Testis (tissue), 2 donors: Measurements from ENCODE around the gene VDAC2.

ENCODE experiments used
- CTCF ChIP-seq, 3 experiments: fragments of 450-650 bp in 2 of 3; fragments of 200-600 bp in 1 of 3; sonication (generic) in 1 of 3; IDR thresholded peaks; one replicate each; pipeline ENCODE4 v1.5.1; 2016 to 2019; ENCODE audit warnings: antibody characterized with exemption in 3 of 3, mild to moderate bottlenecking in 2 of 3, moderate library complexity in 1 of 3
- POLR2A ChIP-seq: fragments of 450-650 bp; IDR thresholded peaks from one replicate; pipeline ENCODE4 v1.6.1; 2017; ENCODE audit warnings: antibody characterized with exemption, mild to moderate bottlenecking, moderate library complexity

GRCh38 chr10:75207857-75208144, 2.8 kb upstream of the VDAC2 start:
- TF ChIP-seq POLR2A (no peak), CTCF (IDR thresholded peaks at IDR 0.05) (no peak)
